Measurements from ENCODE around the gene SLC7A8. TPM values are rescaled to one million over a fixed set of nuclear protein-coding genes. Genes with fewer than 3 reads are reported as not detected.
"Not testable (repeated sequence)": the region's sequence is repeated elsewhere in the genome, so short reads cannot be mapped to it uniquely, and the experiment has no call there.

The SLC7A8 gene
- 10 to 100 TPM in 8 of 9 donors, 1 to 10 TPM in 1; 6.8 to 50.9 (median 33.2) TPM for total RNA-seq
- 10 to 100 TPM; 18.2 to 24.5 (median 21.0) TPM for polyA plus RNA-seq
- long read RNA-seq, donor 1, partial matches to known transcripts: 0 of 1 reads
- long read RNA-seq, donor 1, other reads (novel, unspliced or antisense): 0 of 1 reads
- long read RNA-seq, donor 2, full-length matches to known transcripts: 3 of 3 reads
- long read RNA-seq, donor 2, partial matches to known transcripts: 0 of 3 reads
- long read RNA-seq, donor 2, other reads (novel, unspliced or antisense): 0 of 3 reads
- long read RNA-seq, donor 3, partial matches to known transcripts: 0 of 1 reads
- long read RNA-seq, donor 3, other reads (novel, unspliced or antisense): 0 of 1 reads
- long read RNA-seq, donor 4, full-length matches to known transcripts: 1 of 4 reads
- long read RNA-seq, donor 4, partial matches to known transcripts: 1 of 4 reads
- long read RNA-seq, donor 4, other reads (novel, unspliced or antisense): 2 of 4 reads
- long read RNA-seq, donor 5, partial matches to known transcripts: 2 of 11 reads
- long read RNA-seq, donor 5, other reads (novel, unspliced or antisense): 6 of 11 reads
- long read RNA-seq, donor 6, full-length matches to known transcripts: 3 of 7 reads
- long read RNA-seq, donor 6, partial matches to known transcripts: 2 of 7 reads
- long read RNA-seq, donor 6, other reads (novel, unspliced or antisense): 2 of 7 reads
- long read RNA-seq, donor 7: 0 reads
- long read RNA-seq, donor 8, full-length matches to known transcripts: 6 of 6 reads
- long read RNA-seq, donor 8, partial matches to known transcripts: 0 of 6 reads
- long read RNA-seq, donor 8, other reads (novel, unspliced or antisense): 0 of 6 reads
- long read RNA-seq, donor 9, full-length matches to known transcripts: 1 of 1 reads
- long read RNA-seq, donor 9, partial matches to known transcripts: 0 of 1 reads
- long read RNA-seq, donor 9, other reads (novel, unspliced or antisense): 0 of 1 reads
- long read RNA-seq, donor 10, full-length matches to known transcripts: 5 of 5 reads
- long read RNA-seq, donor 10, partial matches to known transcripts: 0 of 5 reads
- long read RNA-seq, donor 10, other reads (novel, unspliced or antisense): 0 of 5 reads

DNA sequence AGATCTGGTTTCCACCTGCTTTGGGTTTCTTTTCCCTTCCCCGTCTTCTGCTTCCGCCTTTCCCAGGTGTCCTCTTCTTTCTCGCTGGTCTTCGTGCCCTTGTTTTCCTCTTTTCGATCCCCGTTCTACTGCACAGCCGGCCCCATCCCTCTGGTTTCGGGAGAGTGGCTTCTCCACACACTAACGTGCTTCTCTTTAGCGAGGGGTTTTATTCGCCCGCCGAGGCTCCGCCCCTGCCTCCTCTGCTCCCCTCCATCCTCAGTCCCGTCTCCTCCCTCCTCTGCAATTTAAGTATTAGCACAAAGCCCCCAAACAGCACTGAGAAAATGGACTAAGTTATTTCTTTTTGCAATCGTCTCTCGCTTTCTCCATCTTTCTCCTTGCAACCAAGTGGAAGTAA is at the start of gene SLC7A8:
TSS of gene SLC7A8 (minus strand) at position 182 of the 400 bp plus-strand sequence. CDS start 746 bp downstream, outside the sequence.
- H3K4me3 ChIP-seq: peak within 1 kb of the TSS; percentile 0 to 59 (median 38)
- intact Hi-C loops (cut with DNase I): no loop called here
- peak within 1 kb of the TSS in 3 of 5 donors; percentile 10 to 48 (median 19) for H3K27ac ChIP-seq
- H3K9me3 ChIP-seq (replicated peaks in 1 of 3): no peaks in the 10 kb centered on the region
- DNase-seq: peak; percentile 38 to 83 (median 61)
- no peaks in the 10 kb centered on the region for H3K4me1 ChIP-seq (replicated peaks in 1 of 2)
- 1 to 3% (median 2%) methylated on average over 17 of the region's 17 CpGs for WGBS, 4 donors
- TF ChIP-seq CTCF (IDR thresholded peaks at IDR 0.05): no peak
- TF ChIP-seq POLR2A (IDR thresholded peaks at IDR 0.05): peak; percentile 26 to 79
- no peaks in the 10 kb centered on the region for H3K27me3 ChIP-seq
- no peaks in the 10 kb centered on the region for H3K36me3 ChIP-seq (replicated peaks in 1 of 2)

DNA sequence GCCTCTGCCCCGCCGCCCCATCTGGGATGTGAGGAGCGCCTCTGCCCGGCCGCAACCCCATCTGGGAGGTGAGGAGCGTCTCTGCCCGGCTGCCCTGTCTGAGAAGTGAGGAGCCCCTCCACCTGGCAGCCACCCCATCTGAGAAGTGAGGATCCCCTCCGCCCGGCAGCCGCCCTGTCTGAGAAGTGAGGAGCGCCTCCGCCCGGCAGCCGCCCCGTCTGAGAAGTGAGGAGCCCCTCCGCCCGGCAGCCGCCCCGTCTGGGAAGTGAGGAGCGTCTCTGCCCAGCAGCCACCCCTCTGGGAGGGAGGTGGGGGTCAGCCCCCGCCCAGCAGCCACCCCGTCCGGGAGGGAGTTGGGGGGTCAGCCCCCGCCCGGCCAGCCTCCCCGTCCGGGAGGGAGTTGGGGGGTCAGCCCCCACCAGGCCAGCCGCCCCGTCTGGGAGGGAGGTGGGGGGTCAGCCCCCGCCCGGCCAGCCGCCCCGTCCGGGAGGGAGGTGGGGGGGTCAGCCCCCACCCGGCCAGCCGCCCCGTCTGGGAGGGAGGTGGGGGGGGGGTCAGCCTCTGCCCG is 48.9 kb upstream of the SLC7A8 start:
- H3K9me3 ChIP-seq (replicated peaks in 1 of 3); H3K36me3 ChIP-seq (replicated peaks in 1 of 2); H3K27ac ChIP-seq; H3K4me3 ChIP-seq; intact Hi-C loops (cut with DNase I); DNase-seq; H3K27me3 ChIP-seq; H3K4me1 ChIP-seq (replicated peaks in 1 of 2): not testable (repeated sequence)
- 92 to 96% (median 95%) methylated on average over 10 to 38 of the region's 38 CpGs; no CpG with 5 or more reads in 1 of the 4 donors for WGBS, 4 donors

GRCh38 chr14:23228812-23229211 is 45.4 kb upstream of the SLC7A8 start:
- Histone ChIP-seq H3K27me3 (no peaks in the 10 kb centered on the region), H3K4me3 (no peak overlapping the region), H3K9me3 (replicated peaks in 1 of 3) (no peaks in the 10 kb centered on the region), H3K4me1 (replicated peaks in 1 of 2) (no peaks in the 10 kb centered on the region), H3K36me3 (replicated peaks in 1 of 2) (no peaks in the 10 kb centered on the region), H3K27ac (no peak overlapping the region)
- intact Hi-C loops (cut with DNase I): no loop called here
- DNase-seq: no peak
- TF ChIP-seq CTCF (IDR thresholded peaks at IDR 0.05) (no peak), POLR2A (IDR thresholded peaks at IDR 0.05) (no peak)
- WGBS, 4 donors: 55 to 77% (median 63%) methylated on average over 1 of the region's 1 CpG

- Histone ChIP-seq H3K4me1 (replicated peaks in 1 of 2) (no peaks in the 10 kb centered on the region), H3K36me3 (replicated peaks in 1 of 2) (no peaks in the 10 kb centered on the region), H3K27ac (no peak overlapping the region), H3K9me3 (replicated peaks in 1 of 3) (no peaks in the 10 kb centered on the region), H3K27me3 (no peaks in the 10 kb centered on the region), H3K4me3 (no peak overlapping the region)
- intact Hi-C loops (cut with DNase I): no loop called here
- TF ChIP-seq POLR2A (IDR thresholded peaks at IDR 0.05): no peak
- 46 to 71% (median 51%) methylated on average over 4 of the region's 4 CpGs for WGBS, 4 donors
- no peak for DNase-seq
Observed at GRCh38 chr14:23227566-23227965, 44.1 kb upstream of the SLC7A8 start.

DNA sequence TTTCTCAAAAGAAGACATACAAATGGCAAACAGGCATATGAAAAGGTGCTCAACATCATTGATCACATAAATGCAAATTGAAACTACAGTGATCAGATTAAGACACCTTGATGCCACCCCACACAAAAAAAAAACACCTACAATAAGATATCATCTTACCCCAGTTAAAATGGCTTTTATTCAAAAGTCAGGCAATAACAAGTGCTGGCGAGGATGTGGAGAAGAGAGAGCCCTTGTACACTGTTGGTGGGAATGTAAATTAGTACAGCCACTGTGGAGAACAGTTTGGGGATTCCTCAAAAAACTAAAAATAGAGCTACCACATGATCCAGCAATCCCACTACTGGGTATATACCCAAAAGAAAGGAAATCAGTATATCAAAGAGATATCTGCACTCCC is 41.5 kb upstream of the SLC7A8 start:
- H3K4me1 ChIP-seq (replicated peaks in 1 of 2); H3K27ac ChIP-seq; H3K9me3 ChIP-seq (replicated peaks in 1 of 3); H3K36me3 ChIP-seq (replicated peaks in 1 of 2); H3K4me3 ChIP-seq; H3K27me3 ChIP-seq; intact Hi-C loops (cut with DNase I); DNase-seq: not testable (repeated sequence)
- WGBS, 4 donors: 62 to 100% (median 73%) methylated on average over 1 of the region's 1 CpG

Measured in adrenal gland (tissue), 19 donors.